Stimulated activated memory B cell treated with anti-CD40 and anti-IgM and Interleukin-4, amounts not matched to agents 10 μg/mL and 1 μg/mL and 100 μg/mL, for 72 hours (primary cell): ENCODE data around the gene GRB10.
A peak's percentile ranks its signal among the peaks of the same experiment; 100 is the strongest.
"Not testable (repeated sequence)": the region's sequence is repeated elsewhere in the genome, so short reads cannot be mapped to it uniquely, and the experiment has no call there.

Source experiments
- ATAC-seq: fragments of 150-1000 bp; cut with Tn5 transposase; 2 replicates; pipeline ENCODE4 v1.10.0; 2021
- H3K27ac Mint-ChIP-seq: one replicate; pipeline ENCODE4 v1.8.0; 2022; ENCODE audit warnings: mild to moderate bottlenecking, mixed read lengths
- H3K27me3 Mint-ChIP-seq: one replicate; pipeline ENCODE4 v1.8.0; 2022; ENCODE audit warnings: mixed read lengths
- H3K36me3 Mint-ChIP-seq: one replicate; pipeline ENCODE4 v1.8.0; 2022; ENCODE audit warnings: mixed read lengths
- H3K4me1 Mint-ChIP-seq: one replicate; pipeline ENCODE4 v1.8.0; 2022; ENCODE audit warnings: mixed read lengths
- H3K4me3 Mint-ChIP-seq: one replicate; pipeline ENCODE4 v1.8.0; 2022; ENCODE audit warnings: mild to moderate bottlenecking, moderate library complexity, mixed read lengths
- H3K9me3 Mint-ChIP-seq: one replicate; pipeline ENCODE4 v1.8.0; 2022; ENCODE audit warnings: mixed read lengths

The GRB10 gene

GRCh38 chr7:50749896-50750295 is 32.8 kb downstream of the GRB10 start:
- Mint-ChIP-seq H3K9me3 (no peaks in the 10 kb centered on the region), H3K27me3 (peaks cover 37% of the 10 kb centered on the region), H3K4me1 (no peaks in the 10 kb centered on the region), H3K27ac (no peak overlapping the region), H3K36me3 (no peaks in the 10 kb centered on the region), H3K4me3 (no peak overlapping the region)
- ATAC-seq: no peak

GRCh38 chr7:50748472-50748871 is 34.2 kb downstream of the GRB10 start:
- Mint-ChIP-seq H3K4me1 (no peaks in the 10 kb centered on the region), H3K27ac (no peak overlapping the region), H3K4me3 (no peak overlapping the region), H3K36me3 (no peaks in the 10 kb centered on the region), H3K9me3 (no peaks in the 10 kb centered on the region), H3K27me3 (peaks cover 37% of the 10 kb centered on the region)
- no peak for ATAC-seq

GRCh38 chr7:50745835-50746234 is 36.9 kb downstream of the GRB10 start:
- Mint-ChIP-seq H3K27me3 (peaks cover 39% of the 10 kb centered on the region), H3K4me3 (no peak overlapping the region), H3K9me3 (no peaks in the 10 kb centered on the region), H3K36me3 (no peaks in the 10 kb centered on the region), H3K27ac (no peak overlapping the region), H3K4me1 (no peaks in the 10 kb centered on the region)
- ATAC-seq: no peak

- Mint-ChIP-seq H3K36me3 (no peaks in the 10 kb centered on the region), H3K9me3 (no peaks in the 10 kb centered on the region), H3K27ac (no peak overlapping the region), H3K4me1 (peaks cover under 1% of the 10 kb centered on the region), H3K27me3 (peaks cover 38% of the 10 kb centered on the region), H3K4me3 (no peak overlapping the region)
- ATAC-seq: no peak
Measured at GRCh38 chr7:50745336-50745735, 37.4 kb downstream of the GRB10 start.

GRCh38 chr7:50743893-50744292 is 38.8 kb downstream of the GRB10 start:
- Mint-ChIP-seq H3K36me3 (no peaks in the 10 kb centered on the region), H3K27ac (no peak overlapping the region), H3K4me3 (no peak overlapping the region), H3K27me3 (peaks cover 48% of the 10 kb centered on the region), H3K4me1 (peaks cover 10% of the 10 kb centered on the region), H3K9me3 (no peaks in the 10 kb centered on the region)
- no peak for ATAC-seq

GRCh38 chr7:50743016-50743415 is 39.7 kb downstream of the GRB10 start:
- ATAC-seq: no peak

GRCh38 chr7:50742401-50742800 is 40.3 kb downstream of the GRB10 start:
- peaks cover 35% of the 10 kb centered on the region for H3K27me3 Mint-ChIP-seq
- H3K4me1 Mint-ChIP-seq: peaks cover 10% of the 10 kb centered on the region
- no peak for ATAC-seq
- no peaks in the 10 kb centered on the region for H3K36me3 Mint-ChIP-seq
- H3K27ac Mint-ChIP-seq: no peak overlapping the region
- no peaks in the 10 kb centered on the region for H3K9me3 Mint-ChIP-seq
- H3K4me3 Mint-ChIP-seq: no peak overlapping the region

More at GRCh38 chr7:50743016-50743415, 39.7 kb downstream of the GRB10 start:
- Mint-ChIP-seq H3K9me3 (no peaks in the 10 kb centered on the region), H3K36me3 (no peaks in the 10 kb centered on the region), H3K27me3 (peaks cover 41% of the 10 kb centered on the region), H3K4me3 (no peak overlapping the region), H3K27ac (no peak overlapping the region), H3K4me1 (peaks cover 10% of the 10 kb centered on the region)

GRCh38 chr7:50739744-50740435 is 42.8 kb downstream of the GRB10 start:
- H3K9me3 Mint-ChIP-seq: no peaks in the 10 kb centered on the region
- no peak overlapping the region for H3K27ac Mint-ChIP-seq
- H3K36me3 Mint-ChIP-seq: no peaks in the 10 kb centered on the region

GRCh38 chr7:50738932-50739331 is 43.8 kb downstream of the GRB10 start:
- Mint-ChIP-seq H3K4me1 (peaks cover 10% of the 10 kb centered on the region), H3K4me3 (no peak overlapping the region), H3K9me3 (no peaks in the 10 kb centered on the region), H3K36me3 (no peaks in the 10 kb centered on the region), H3K27ac (no peak overlapping the region), H3K27me3 (peaks cover 21% of the 10 kb centered on the region)
- no peak for ATAC-seq

More at GRCh38 chr7:50739744-50740435, 42.8 kb downstream of the GRB10 start:
- peak overlapping the region; percentile 4 for H3K4me3 Mint-ChIP-seq
- H3K27me3 Mint-ChIP-seq: peaks cover 21% of the 10 kb centered on the region
- peak; percentile 82 for ATAC-seq
- peaks cover 10% of the 10 kb centered on the region for H3K4me1 Mint-ChIP-seq

- H3K36me3 Mint-ChIP-seq, H3K4me1 Mint-ChIP-seq, H3K9me3 Mint-ChIP-seq, H3K27ac Mint-ChIP-seq, H3K4me3 Mint-ChIP-seq, ATAC-seq: not testable (repeated sequence)
- peaks cover 24% of the 10 kb centered on the region for H3K27me3 Mint-ChIP-seq
Measured at GRCh38 chr7:50735836-50736235, 46.9 kb downstream of the GRB10 start.

- no peak for ATAC-seq
- Mint-ChIP-seq H3K4me3 (no peak overlapping the region), H3K27me3 (peaks cover 21% of the 10 kb centered on the region), H3K27ac (no peak overlapping the region), H3K9me3 (no peaks in the 10 kb centered on the region), H3K36me3 (no peaks in the 10 kb centered on the region), H3K4me1 (peaks cover 9% of the 10 kb centered on the region)
Measured at GRCh38 chr7:50735333-50735732, 47.4 kb downstream of the GRB10 start.

- Mint-ChIP-seq H3K36me3 (no peaks in the 10 kb centered on the region), H3K27ac (no peak overlapping the region), H3K27me3 (peaks cover 11% of the 10 kb centered on the region), H3K4me3 (no peak overlapping the region), H3K4me1 (no peaks in the 10 kb centered on the region), H3K9me3 (no peaks in the 10 kb centered on the region)
- ATAC-seq: no peak
Measured at GRCh38 chr7:50734246-50734645, 48.5 kb downstream of the GRB10 start.

- no peak overlapping the region for H3K27ac Mint-ChIP-seq
- no peaks in the 10 kb centered on the region for H3K9me3 Mint-ChIP-seq
- H3K4me3 Mint-ChIP-seq: no peak overlapping the region
- no peaks in the 10 kb centered on the region for H3K4me1 Mint-ChIP-seq
- H3K27me3 Mint-ChIP-seq: peaks cover 11% of the 10 kb centered on the region
- ATAC-seq: no peak
- H3K36me3 Mint-ChIP-seq: no peaks in the 10 kb centered on the region
Measured at GRCh38 chr7:50733552-50733951, 49.1 kb downstream of the GRB10 start.

- Mint-ChIP-seq H3K27ac (no peak overlapping the region), H3K27me3 (peaks cover 11% of the 10 kb centered on the region), H3K4me1 (no peaks in the 10 kb centered on the region), H3K9me3 (no peaks in the 10 kb centered on the region), H3K4me3 (no peak overlapping the region), H3K36me3 (no peaks in the 10 kb centered on the region)
- ATAC-seq: no peak
Measured at GRCh38 chr7:50731703-50732582, 50.8 kb downstream of the GRB10 start.

- no peaks in the 10 kb centered on the region for H3K4me1 Mint-ChIP-seq
- peaks cover 11% of the 10 kb centered on the region for H3K27me3 Mint-ChIP-seq
- H3K4me3 Mint-ChIP-seq: no peak overlapping the region
- H3K27ac Mint-ChIP-seq: no peak overlapping the region
- no peaks in the 10 kb centered on the region for H3K9me3 Mint-ChIP-seq
- no peak for ATAC-seq
- no peaks in the 10 kb centered on the region for H3K36me3 Mint-ChIP-seq
Measured at GRCh38 chr7:50730446-50731400, 52.0 kb downstream of the GRB10 start.
